Posterior vena cava (tissue), 2 donors: ENCODE measurements around the gene DCUN1D2. TPM values are rescaled to one million over a fixed set of nuclear protein-coding genes. Genes with fewer than 3 reads are reported as not detected.
A peak's percentile ranks its signal among the peaks of the same experiment; 100 is the strongest.
"Not testable (repeated sequence)": the region's sequence is repeated elsewhere in the genome, so short reads cannot be mapped to it uniquely, and the experiment has no call there.

Experiments
- DNase-seq: peaks from one replicate; pipeline ENCODE4 v3.0.0-alpha.2; 2020; ENCODE audit warnings: low spot score
- intact Hi-C, 2 donors: fragments of 100-400 bp; cut with DNase I; formaldehyde crosslinking; loops; one replicate each; pipeline versions ENCODE4 v1.14.1 to v1.14.2; 2022 to 2023
- total RNA-seq, 2 donors: library from RNA; stranded (reverse); fragmentation: NEBNext Ultra II Directional; extraction: Animal tissue kit (Norgen Biotek cat#: 25700); gene quantifications; one replicate each; pipeline ENCODE4 v1.2.1, GENCODE V29; 2021
- donor health status: DM: yes; HTN: yes; CAD: no.
- donor health status: DM: yes; HTN: yes; CAD: no.

The DCUN1D2 gene
- total RNA-seq, 2 donors from 2014 or later, result 12.7 to 16.9 TPM

- intact Hi-C loops, result no loop called here
- no peak for DNase-seq
These were observed 38.0 kb downstream of the DCUN1D2 start for GRCh38 chr13:113452466-113452865.

- intact Hi-C loops, result no loop called here
- peak; percentile 64 for DNase-seq
These were observed 38.5 kb downstream of the DCUN1D2 start for GRCh38 chr13:113451951-113452421.

- peak; percentile 84 for DNase-seq
- intact Hi-C loops, result not testable (repeated sequence)
These were observed 39.5 kb downstream of the DCUN1D2 start for GRCh38 chr13:113450861-113451620.

- DNase-seq, result peak; percentile 69
- intact Hi-C loops, result not testable (repeated sequence)
These were observed 40.2 kb downstream of the DCUN1D2 start for GRCh38 chr13:113450348-113450744.

- intact Hi-C loops, result no loop called here
These were observed 40.7 kb downstream of the DCUN1D2 start for GRCh38 chr13:113449693-113450347.

GRCh38 chr13:113448885-113449692, 41.4 kb downstream of the DCUN1D2 start:
- intact Hi-C loops, result no loop called here

More at GRCh38 chr13:113449693-113450347, 40.7 kb downstream of the DCUN1D2 start:
- peak; percentile 29 for DNase-seq

GRCh38 chr13:113448545-113448884, 42.0 kb downstream of the DCUN1D2 start:
- peak; percentile 50 for DNase-seq
- intact Hi-C loops, result no loop called here

More at GRCh38 chr13:113448885-113449692, 41.4 kb downstream of the DCUN1D2 start:
- DNase-seq, result peak; percentile 73

GRCh38 chr13:113447596-113447995, 42.9 kb downstream of the DCUN1D2 start:
- intact Hi-C loops, result no loop called here
- peak; percentile 68 for DNase-seq

GRCh38 chr13:113446488-113446854, 44.0 kb downstream of the DCUN1D2 start:
- intact Hi-C loops, result no loop called here
- no peak for DNase-seq

GRCh38 chr13:113445791-113446487, 44.6 kb downstream of the DCUN1D2 start:
- intact Hi-C loops, result no loop called here

GRCh38 chr13:113443991-113444390, 46.5 kb downstream of the DCUN1D2 start:
- intact Hi-C loops, result no loop called here
- DNase-seq, result peak; percentile 64

More at GRCh38 chr13:113445791-113446487, 44.6 kb downstream of the DCUN1D2 start:
- peak; percentile 73 for DNase-seq

- intact Hi-C loops, result no loop called here
- DNase-seq, result no peak
These were observed 47.5 kb downstream of the DCUN1D2 start for GRCh38 chr13:113442985-113443362.

- intact Hi-C loops, result no loop called here
- peak; percentile 24 for DNase-seq
These were observed 48.0 kb downstream of the DCUN1D2 start for GRCh38 chr13:113442354-113442984.

- DNase-seq, result peak; percentile 59
- intact Hi-C loops, result no loop called here
These were observed 48.9 kb downstream of the DCUN1D2 start for GRCh38 chr13:113441661-113442060.

GRCh38 chr13:113437408-113438010, 53.0 kb downstream of the DCUN1D2 start:
- no peak for DNase-seq

GRCh38 chr13:113436866-113437265, 53.6 kb downstream of the DCUN1D2 start:
- intact Hi-C loops, DNase-seq: not testable (repeated sequence)

More at GRCh38 chr13:113437408-113438010, 53.0 kb downstream of the DCUN1D2 start:
- intact Hi-C loops, result no loop called here

- intact Hi-C loops, DNase-seq: not testable (repeated sequence)
These were observed 54.6 kb downstream of the DCUN1D2 start for GRCh38 chr13:113435907-113436306.

GRCh38 chr13:113433391-113433916, 57.1 kb downstream of the DCUN1D2 start:
- DNase-seq, result no peak
- intact Hi-C loops, result no loop called here
